Activated naive CD8-positive, alpha-beta T cell treated with anti-CD3 and anti-CD28 coated beads, Interleukin-2, amount 10 ng/mL, durations not matched to agents 7 days and 5 days (primary cell): ENCODE data around the gene TMA7. TPM values are rescaled to one million over a fixed set of nuclear protein-coding genes. Genes with fewer than 3 reads are reported as not detected.
"Not testable (repeated sequence)": the region's sequence is repeated elsewhere in the genome, so short reads cannot be mapped to it uniquely, and the experiment has no call there.

Experiments used
- ATAC-seq: fragments of 150-1000 bp; cut with Tn5 transposase; one replicate; pipeline ENCODE4 v1.10.0; 2021; ENCODE audit warnings: low read depth, moderate library complexity
- POLR2A ChIA-PET: fragments of 350-600 bp; sonication (Branson Sonifier 250); formaldehyde crosslinking; loops from one replicate; lab custom pipeline; 2021; ENCODE audit warnings: antibody characterized with exemption; lab: Charles Lee
- DNase-seq: peaks from one replicate; pipeline ENCODE4 v3.0.0; 2021
- H3K27ac Mint-ChIP-seq: one replicate; pipeline ENCODE4 v1.8.0; 2022; ENCODE audit warnings: mild to moderate bottlenecking, mixed read lengths
- H3K27me3 Mint-ChIP-seq: one replicate; pipeline ENCODE4 v1.8.0; 2022; ENCODE audit warnings: mild to moderate bottlenecking, moderate library complexity, mixed read lengths
- H3K36me3 Mint-ChIP-seq: one replicate; pipeline ENCODE4 v1.8.0; 2021; ENCODE audit warnings: mild to moderate bottlenecking, mixed read lengths
- H3K4me1 Mint-ChIP-seq: one replicate; pipeline ENCODE4 v1.8.0; 2021; ENCODE audit warnings: mixed read lengths
- H3K4me3 Mint-ChIP-seq: one replicate; pipeline ENCODE4 v1.8.0; 2022; ENCODE audit warnings: mild to moderate bottlenecking, moderate library complexity, mixed read lengths
- H3K9me3 Mint-ChIP-seq: one replicate; pipeline ENCODE4 v1.8.0; 2021; ENCODE audit warnings: mixed read lengths
- total RNA-seq, 2 experiments: library from RNA; stranded (reverse); gene quantifications; one replicate each; pipeline ENCODE4 v1.2.3, GENCODE V29; 2021

TMA7 gene
- total RNA-seq, result 100 to 1,000 TPM; 260 to 263 TPM

DNA sequence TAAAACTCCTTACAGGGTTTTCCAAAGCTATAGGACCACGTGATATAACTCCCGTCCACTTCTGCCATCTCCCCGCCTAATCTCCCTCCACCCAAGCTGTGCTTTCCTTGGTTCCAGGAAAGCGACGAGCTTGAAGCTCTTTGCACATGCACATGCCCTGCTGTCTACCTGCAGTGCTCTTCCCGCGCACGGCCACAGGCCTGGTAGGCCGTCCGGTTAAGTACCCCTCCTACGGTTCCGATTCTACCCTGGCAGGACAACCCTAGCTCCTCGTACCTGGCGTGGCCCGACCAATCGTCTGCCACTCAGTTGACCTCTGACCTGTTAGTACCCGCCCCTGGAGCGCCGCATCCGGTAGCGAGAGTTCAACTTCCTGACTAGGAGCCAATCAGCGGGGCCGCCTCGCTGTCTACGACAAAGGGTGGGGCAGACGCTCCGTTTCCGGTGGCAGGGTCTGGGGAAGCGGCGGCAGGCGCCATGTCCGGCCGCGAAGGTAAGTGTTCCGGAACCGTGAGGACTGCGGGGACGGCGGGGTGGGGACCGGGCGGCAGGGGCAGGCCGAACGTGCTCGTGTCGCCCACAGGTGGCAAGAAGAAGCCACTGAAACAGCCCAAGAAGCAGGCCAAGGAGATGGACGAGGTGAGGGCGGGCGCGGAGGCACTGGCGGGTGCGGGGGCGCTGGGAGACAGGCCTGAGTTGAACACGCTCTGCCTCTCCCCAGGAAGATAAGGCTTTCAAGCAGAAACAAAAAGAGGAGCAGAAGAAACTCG is at the start of gene TMA7, which contains the start of gene CCDC51:
Gene TMA7, plus strand, starts transcription at position 438 of the 770 bp plus-strand sequence. Its CDS starts 40 bp downstream, at position 478.
Gene CCDC51, minus strand, starts transcription at position 300 of the 770 bp plus-strand sequence. CDS start 4,991 bp downstream, outside the sequence.
- Mint-ChIP-seq H3K4me3 (peak within 1 kb of the TSS; percentile 99), H3K4me1 (peaks cover 33% of the 10 kb centered on the region), H3K27ac (peak within 1 kb of the TSS; percentile 97), H3K9me3 (no peaks in the 10 kb centered on the region), H3K27me3 (no peaks in the 10 kb centered on the region), H3K36me3 (peaks cover 10% of the 10 kb centered on the region)
- POLR2A ChIA-PET, result interaction anchor here (0.5 to 3.4 kb wide), 26 partner anchors 10 to 358 kb away, joined by 3 to 36 read pairs (median 6); partner anchors contain the start of genes NME6, PFKFB4, PLXNB1 and SHISA5
- peak; percentile 92 for ATAC-seq
- peak; percentile 95 for DNase-seq

DNA sequence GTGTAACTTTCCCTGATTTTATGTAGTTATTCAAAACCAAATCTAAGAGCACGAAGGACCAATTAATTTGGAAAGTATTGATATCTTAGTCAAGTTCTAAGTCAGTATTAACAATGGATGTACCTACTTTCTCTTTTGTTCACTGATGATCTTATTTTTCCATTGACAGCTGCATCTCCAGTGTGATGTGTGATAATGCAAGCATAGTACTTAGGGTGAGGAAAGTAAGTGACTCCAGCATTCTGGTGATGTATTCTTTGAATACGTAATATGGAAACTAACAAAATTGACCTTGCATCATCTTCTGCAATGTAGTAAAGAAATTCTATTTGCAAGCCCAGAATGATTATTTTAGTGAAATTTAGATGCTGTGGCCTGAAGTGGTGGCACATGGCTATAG is 45.7 kb upstream of the TMA7 start:
- DNase-seq, result no peak
- no peak overlapping the region for H3K4me3 Mint-ChIP-seq
- no peak for ATAC-seq
- POLR2A ChIA-PET, result no interaction called here
- H3K36me3 Mint-ChIP-seq, result no peaks in the 10 kb centered on the region
- no peaks in the 10 kb centered on the region for H3K4me1 Mint-ChIP-seq
- H3K9me3 Mint-ChIP-seq, result no peaks in the 10 kb centered on the region
- H3K27me3 Mint-ChIP-seq, result peaks cover 15% of the 10 kb centered on the region
- no peak overlapping the region for H3K27ac Mint-ChIP-seq

DNA sequence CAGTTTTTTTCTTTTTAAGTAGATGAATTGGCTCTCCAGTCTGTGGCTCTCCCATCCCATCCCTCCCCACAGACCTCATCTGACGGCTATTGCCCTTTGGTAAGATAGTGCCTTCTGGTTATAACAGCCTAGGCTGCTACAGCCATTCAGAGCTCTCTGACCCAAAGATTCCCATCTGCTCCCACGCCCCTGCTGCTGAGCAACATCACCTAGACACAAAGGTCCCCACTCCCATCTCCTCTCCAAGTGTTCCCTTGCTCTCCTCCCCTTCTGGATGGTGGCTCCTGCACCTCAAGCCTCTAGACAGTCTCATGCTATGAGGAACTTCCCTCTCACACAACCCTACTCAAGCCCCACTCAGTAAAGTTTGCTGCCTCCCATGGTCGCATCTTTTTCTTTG is 44.3 kb upstream of the TMA7 start:
- POLR2A ChIA-PET, result no interaction called here

DNA sequence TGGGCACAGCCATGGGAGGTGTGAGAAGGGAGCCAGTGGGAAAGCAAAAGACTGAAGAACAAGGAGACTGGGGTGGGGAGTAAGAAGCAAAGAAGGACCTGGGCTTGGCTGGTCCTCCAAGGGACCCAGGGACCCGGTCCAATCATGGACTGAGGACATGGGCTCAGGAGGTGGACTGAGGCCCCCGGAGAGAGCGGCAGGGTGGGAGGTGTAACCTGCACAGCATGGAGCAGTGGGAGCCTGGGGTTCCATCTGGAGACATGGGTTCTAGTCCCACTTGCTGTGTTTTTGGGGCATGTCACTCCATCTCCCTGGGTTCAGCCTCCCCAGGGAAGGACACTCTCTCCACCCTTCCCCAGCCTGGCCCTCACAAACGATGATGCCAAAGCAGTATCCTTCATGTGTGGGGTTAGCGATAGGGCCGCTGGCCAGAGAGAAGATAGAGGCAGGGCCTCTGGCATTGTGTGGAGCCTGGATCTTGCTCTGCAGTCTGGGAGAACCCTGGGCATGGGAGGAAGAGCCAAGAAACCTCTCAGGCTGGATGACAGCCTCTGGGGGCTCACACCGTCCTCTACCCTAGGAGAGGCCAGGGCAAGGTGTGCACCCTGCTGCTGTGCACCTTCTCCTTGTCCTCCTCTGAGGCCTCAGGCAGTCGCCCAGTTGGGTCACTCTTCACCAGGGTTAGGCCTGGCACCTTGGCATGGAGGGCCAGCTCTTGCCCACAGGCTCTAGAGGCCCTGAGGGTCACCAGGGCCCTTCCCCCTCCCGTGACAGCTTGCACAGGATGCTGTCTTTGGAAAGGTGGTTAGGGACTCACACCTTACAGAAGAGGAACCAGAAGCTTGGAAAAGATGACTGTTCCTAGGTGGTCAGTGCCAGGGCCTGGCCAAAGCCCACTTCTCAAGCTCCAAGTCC is 42.0 kb upstream of the TMA7 start:
- DNase-seq, result no peak
- Mint-ChIP-seq H3K9me3 (no peaks in the 10 kb centered on the region), H3K4me3 (no peak overlapping the region), H3K4me1 (peaks cover 1% of the 10 kb centered on the region), H3K27me3 (peaks cover 10% of the 10 kb centered on the region), H3K36me3 (no peaks in the 10 kb centered on the region), H3K27ac (no peak overlapping the region)
- POLR2A ChIA-PET, result no interaction called here
- ATAC-seq, result no peak

More for the DNA sequence above, 44.3 kb upstream of the TMA7 start:
- no peak for DNase-seq
- H3K36me3 Mint-ChIP-seq, result no peaks in the 10 kb centered on the region
- no peak overlapping the region for H3K27ac Mint-ChIP-seq
- H3K4me3 Mint-ChIP-seq, result no peak overlapping the region
- no peaks in the 10 kb centered on the region for H3K9me3 Mint-ChIP-seq
- peaks cover 11% of the 10 kb centered on the region for H3K27me3 Mint-ChIP-seq
- H3K4me1 Mint-ChIP-seq, result no peaks in the 10 kb centered on the region
- no peak for ATAC-seq

DNA sequence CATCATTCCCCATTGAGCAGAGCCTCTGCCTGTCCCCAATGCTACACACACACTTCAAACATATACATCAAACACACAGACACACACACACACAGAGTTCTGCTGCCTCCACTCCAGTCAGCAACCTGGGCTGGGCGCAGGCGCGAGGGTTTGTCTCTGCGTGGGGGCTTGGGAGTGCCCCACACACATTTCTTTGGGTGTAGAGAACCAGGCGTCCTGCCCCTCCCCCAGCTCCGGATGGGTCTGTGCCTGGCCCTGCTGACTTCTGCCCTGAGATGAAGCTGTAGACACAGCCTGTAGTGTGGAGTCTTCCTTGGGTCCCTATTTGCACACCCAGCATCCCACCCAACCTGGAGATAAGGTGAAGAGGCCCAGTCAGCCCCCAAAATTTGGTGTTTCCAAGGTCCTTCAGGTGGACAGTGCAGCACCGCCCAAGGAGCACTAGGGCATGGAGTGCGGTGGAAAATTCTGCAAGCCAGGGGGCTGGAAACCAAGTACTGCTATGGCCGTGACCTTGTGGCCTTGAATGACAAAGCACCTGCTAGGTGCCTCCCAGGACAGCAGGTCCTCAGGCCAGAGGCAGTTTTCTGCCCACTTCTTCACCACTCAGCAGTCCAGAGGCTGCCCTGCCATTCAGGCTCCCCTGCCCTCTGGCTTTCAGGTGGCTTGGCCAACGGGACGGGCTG is 41.2 kb upstream of the TMA7 start:
- ATAC-seq (no peak), DNase-seq (no peak)
- Mint-ChIP-seq H3K27ac (no peak overlapping the region), H3K4me1 (peaks cover 1% of the 10 kb centered on the region), H3K9me3 (no peaks in the 10 kb centered on the region), H3K27me3 (peaks cover 10% of the 10 kb centered on the region), H3K4me3 (no peak overlapping the region), H3K36me3 (no peaks in the 10 kb centered on the region)
- POLR2A ChIA-PET, result no interaction called here

DNA sequence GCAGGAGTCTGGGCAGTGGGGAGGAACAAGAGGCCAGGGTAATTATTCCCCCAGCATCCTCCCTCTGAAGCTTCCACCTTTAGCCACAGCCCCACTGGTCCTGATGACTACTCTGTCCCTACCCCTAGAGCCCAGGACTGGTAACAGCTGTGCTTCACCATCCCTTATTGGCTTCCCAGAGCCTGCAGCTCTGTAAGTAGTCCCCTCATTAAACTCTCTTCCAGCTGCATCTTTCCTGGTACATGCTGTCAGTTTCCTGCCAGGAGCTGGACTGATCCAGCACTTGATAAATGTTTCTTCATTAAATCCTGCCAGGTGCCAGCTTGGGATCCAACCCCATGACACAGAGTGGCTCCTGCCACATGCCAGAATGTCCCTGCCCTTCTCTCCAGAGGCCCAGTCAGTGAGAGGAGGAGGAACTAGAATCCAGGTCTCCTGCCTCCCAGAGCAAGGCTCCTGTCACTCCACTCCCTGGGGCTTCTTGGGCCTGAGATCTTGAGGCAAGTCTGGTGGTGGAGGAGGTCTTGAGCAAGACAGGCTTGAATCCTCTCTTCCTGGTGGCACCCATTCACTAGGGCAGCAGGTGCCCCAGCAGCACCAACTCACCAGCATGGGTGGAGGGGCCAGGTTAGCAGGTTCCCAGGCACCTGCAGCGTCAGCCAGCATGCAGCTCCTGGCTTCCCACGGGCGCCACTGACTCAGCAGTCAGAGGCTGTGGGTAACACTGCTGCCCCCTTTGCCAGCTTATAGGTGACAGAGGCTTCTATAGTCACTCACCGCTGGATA is 40.5 kb upstream of the TMA7 start:
- peaks cover 1% of the 10 kb centered on the region for H3K4me1 Mint-ChIP-seq
- no peak overlapping the region for H3K27ac Mint-ChIP-seq
- no peaks in the 10 kb centered on the region for H3K36me3 Mint-ChIP-seq
- H3K27me3 Mint-ChIP-seq, result peaks cover 8% of the 10 kb centered on the region
- POLR2A ChIA-PET, result interaction anchor here (1.7 kb wide), 1 partner anchor 36 kb away, joined by 9 read pairs; no protein-coding TSS in a partner anchor
- no peak for ATAC-seq
- H3K4me3 Mint-ChIP-seq, result no peak overlapping the region
- DNase-seq, result no peak
- H3K9me3 Mint-ChIP-seq, result no peaks in the 10 kb centered on the region

DNA sequence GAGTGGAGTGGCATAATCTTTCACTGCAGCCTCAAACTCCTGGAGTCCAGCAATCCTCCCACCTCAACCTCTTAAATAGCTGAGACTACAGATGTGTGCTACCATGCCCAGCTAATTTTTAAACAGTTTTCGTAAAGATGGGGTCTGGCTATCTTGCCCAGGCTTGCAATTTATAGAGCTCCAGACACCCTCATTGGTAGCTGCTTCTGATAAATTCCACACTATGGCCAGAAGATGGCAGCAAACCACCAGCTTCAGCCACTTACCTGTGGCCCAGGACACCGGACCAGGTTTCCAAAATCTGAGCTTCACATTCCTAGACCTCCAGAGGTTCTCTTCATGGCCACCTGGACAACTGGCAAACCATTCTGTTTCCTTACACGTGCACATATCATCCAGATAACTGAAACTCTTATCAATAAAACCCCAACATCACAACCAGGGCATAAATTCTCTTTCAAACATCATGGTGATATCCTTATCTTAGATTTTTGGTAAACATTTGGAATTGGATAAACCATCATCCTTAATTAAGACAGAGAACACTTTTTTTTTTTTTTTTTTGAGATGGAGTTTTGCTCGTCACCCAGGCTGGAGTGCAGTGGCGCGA is 39.1 kb upstream of the TMA7 start:
- Mint-ChIP-seq H3K4me1 (peaks cover 1% of the 10 kb centered on the region), H3K36me3 (no peaks in the 10 kb centered on the region), H3K27ac (no peak overlapping the region), H3K27me3 (peaks cover 2% of the 10 kb centered on the region), H3K4me3 (no peak overlapping the region), H3K9me3 (no peaks in the 10 kb centered on the region)
- POLR2A ChIA-PET, result interaction anchor here (0.5 to 1.7 kb wide), 4 partner anchors 35 to 151 kb away, joined by 4 to 9 read pairs (median 4); partner anchors contain the start of gene CCDC51
- DNase-seq, result peak; percentile 46
- peak; percentile 67 for ATAC-seq

DNA sequence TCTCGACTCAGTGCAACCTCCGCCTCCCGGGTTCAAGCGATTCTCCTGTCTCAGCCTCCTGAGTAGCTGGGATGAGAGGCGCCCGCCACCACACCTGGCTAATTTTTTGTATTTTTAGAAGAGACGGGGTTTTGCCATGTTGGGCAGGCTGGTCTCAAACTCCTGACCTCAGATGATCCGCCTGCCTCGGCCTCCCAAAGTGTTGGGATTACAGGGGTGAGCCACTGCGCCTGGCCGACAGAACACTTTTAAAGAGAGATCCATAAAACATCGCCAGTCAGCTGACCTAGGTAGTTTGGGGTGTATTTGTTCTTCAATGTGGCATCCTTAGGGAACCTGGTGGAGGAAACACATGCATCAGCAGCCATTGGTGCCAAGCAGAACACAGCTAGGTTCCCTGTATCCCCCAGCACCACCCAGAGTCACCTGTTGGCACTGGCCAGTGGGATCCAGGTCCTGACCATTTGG is 38.6 kb upstream of the TMA7 start:
- not testable (repeated sequence) for H3K36me3 Mint-ChIP-seq, H3K4me3 Mint-ChIP-seq, H3K27me3 Mint-ChIP-seq, ATAC-seq, H3K4me1 Mint-ChIP-seq, H3K9me3 Mint-ChIP-seq, H3K27ac Mint-ChIP-seq, DNase-seq
- POLR2A ChIA-PET, result interaction anchor here (0.5 to 1.7 kb wide), 5 partner anchors 34 to 150 kb away, joined by 4 to 9 read pairs (median 4); partner anchors contain the start of gene CCDC51

DNA sequence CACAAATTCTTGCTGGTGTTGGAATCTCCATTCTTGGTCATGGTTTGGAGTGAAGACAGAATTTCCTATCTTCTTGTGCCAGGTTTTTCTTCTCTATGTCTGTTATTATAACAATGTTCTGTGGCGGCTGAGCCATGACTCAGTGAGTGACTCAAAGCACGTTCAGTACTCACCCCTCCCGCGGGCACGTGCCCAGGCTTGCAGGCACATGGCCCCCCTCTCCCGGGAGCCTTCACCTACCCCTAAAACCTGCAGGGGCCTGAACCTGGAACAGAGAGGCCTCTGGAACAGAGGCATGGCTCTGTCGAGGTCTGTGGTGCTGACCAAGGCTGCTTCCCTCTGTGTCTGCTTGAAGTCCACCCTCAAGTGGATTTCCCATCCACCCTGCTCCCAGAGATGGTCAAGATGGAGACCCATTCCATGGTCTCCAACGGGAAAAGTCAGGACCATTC is 37.8 kb upstream of the TMA7 start:
- Mint-ChIP-seq H3K4me1 (peaks cover 1% of the 10 kb centered on the region), H3K9me3 (no peaks in the 10 kb centered on the region), H3K27ac (no peak overlapping the region), H3K27me3 (no peaks in the 10 kb centered on the region), H3K4me3 (no peak overlapping the region), H3K36me3 (no peaks in the 10 kb centered on the region)
- DNase-seq (no peak), ATAC-seq (no peak)
- POLR2A ChIA-PET, result interaction anchor here (0.6 kb wide), 1 partner anchor 87 kb away, joined by 4 read pairs; no protein-coding TSS in a partner anchor

DNA sequence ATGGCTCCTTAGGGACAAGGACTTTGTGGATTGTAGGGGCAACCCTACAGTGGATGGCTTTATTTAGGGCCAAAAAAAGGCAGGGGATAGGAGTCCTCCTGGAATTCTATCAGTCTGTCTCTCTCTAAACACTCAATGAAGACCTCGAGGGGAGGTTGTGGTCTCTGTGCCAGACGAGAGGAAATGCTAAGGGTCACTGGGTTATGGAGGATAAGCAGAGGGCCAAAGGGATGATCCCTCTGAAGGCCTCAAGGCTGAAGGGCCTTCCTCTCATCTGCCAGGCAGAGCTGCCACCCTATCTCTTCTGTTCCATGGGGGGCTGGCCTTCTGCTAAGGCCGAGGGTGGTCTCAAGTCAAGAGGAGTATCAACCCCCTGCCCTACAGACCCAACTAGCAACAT is 37.1 kb upstream of the TMA7 start:
- POLR2A ChIA-PET, result no interaction called here
- Mint-ChIP-seq H3K4me3 (no peak overlapping the region), H3K4me1 (peaks cover 1% of the 10 kb centered on the region), H3K27me3 (no peaks in the 10 kb centered on the region), H3K36me3 (no peaks in the 10 kb centered on the region), H3K27ac (no peak overlapping the region), H3K9me3 (no peaks in the 10 kb centered on the region)
- DNase-seq (no peak), ATAC-seq (no peak)

DNA sequence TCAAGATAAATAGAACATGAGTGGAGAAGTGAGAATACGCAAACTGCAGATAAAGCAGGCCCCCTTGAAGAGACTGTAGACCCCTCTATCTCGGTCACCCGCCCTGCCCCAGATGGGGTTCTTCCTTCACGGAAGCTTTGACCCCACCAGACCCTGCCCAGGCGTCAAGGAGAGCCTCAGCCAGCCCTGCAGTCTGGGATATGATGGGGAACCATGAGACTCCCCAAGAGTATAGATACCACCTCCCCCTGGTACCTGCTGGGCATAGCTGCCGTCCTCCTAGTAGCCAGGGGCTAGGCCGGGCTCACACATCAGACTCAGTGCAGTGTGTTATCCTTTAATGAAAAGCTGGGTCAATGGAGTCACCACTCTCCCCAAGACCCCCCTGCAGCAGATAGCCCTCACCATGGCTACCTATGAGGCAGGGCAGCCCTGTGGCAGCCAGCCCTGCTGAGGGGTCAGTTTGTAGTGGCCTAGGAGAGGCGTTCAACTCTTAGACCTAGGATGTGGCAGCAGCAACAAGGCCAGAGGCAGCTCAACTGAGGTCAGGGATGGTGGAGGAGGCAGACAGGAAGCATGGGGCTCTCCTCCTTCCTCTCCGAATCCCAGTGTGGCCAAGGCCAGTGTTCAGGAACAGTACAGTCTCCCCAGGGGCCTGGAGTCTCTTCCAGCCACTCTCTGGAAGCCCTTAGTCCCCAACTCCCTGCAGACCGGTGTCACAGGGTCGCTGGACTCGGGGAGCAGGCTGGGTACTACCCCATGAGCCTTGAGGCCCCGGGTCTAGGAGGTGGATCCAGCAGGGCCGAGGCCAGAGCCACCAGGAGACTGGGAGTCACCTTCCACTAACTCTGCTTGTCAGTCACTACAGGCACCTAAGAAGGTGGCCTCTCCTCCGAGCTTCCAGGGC is 36.3 kb upstream of the TMA7 start:
- no peaks in the 10 kb centered on the region for H3K27me3 Mint-ChIP-seq
- H3K4me1 Mint-ChIP-seq, result peaks cover 1% of the 10 kb centered on the region
- H3K27ac Mint-ChIP-seq, result no peak overlapping the region
- ATAC-seq (no peak), DNase-seq (no peak)
- no peaks in the 10 kb centered on the region for H3K9me3 Mint-ChIP-seq
- no peaks in the 10 kb centered on the region for H3K36me3 Mint-ChIP-seq
- POLR2A ChIA-PET, result no interaction called here
- no peak overlapping the region for H3K4me3 Mint-ChIP-seq
